Left renal pelvis (tissue), 4 donors: ENCODE measurements around the gene WDPCP. TPM values are rescaled to one million over a fixed set of nuclear protein-coding genes. Genes with fewer than 3 reads are reported as not detected.
"Not testable (repeated sequence)": the region's sequence is repeated elsewhere in the genome, so short reads cannot be mapped to it uniquely, and the experiment has no call there.

ENCODE experiments used
- DNase-seq, 4 donors: peaks; one replicate each; pipeline ENCODE4 v3.0.0-alpha.2; 2013; ENCODE audit warnings: low read depth in 4 of 4, low spot score in 3 of 4
- polyA plus RNA-seq, 4 donors: library from polyadenylated mRNA; unstranded; fragments of 120-200 nt; gene quantifications; one replicate each; pipeline ENCODE4 v1.2.1, GENCODE V29; 2013; ENCODE audit not compliant: insufficient read length in 4 of 4

The WDPCP gene
- polyA plus RNA-seq, 4 donors = 11.1 to 14.3 (median 13.6) TPM

DNA sequence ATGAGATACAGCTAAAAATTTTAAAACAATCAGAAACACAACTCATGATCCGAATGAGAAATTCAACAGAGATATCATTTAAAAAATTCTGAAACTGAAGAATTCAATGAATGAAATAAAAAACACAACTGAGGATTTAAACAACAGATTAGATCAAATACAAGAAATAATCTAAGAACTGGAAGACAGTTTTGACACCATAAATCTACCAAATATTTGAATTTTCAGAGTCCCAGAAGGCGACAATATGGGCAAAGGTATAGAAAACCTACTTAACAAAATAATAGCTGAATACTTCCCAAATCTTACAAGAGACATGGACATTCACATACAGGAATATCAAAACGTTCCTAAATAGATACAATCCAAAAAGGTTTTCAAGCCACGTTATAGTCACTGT is 315.7 kb downstream of the WDPCP start:
- no peak for DNase-seq

DNA sequence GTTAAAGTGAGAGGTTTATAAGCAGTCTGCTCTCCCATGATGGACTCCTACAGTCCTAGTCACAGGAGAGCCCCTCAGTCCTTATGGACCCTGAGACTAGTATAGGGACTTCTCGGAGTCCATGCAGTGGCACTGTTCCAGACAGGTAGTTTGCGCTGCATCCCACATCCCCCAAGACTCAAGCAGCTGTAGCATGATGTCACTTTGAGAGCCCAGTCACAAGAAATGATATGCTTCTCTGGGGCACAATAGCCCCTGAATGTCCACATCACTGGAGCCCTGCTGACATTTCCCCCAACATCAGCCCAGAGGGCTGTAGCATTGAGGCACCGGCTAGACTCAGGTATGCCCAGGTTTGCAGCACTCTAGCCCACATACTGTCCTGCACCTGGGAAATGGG is 317.6 kb downstream of the WDPCP start:
- no peak for DNase-seq

DNA sequence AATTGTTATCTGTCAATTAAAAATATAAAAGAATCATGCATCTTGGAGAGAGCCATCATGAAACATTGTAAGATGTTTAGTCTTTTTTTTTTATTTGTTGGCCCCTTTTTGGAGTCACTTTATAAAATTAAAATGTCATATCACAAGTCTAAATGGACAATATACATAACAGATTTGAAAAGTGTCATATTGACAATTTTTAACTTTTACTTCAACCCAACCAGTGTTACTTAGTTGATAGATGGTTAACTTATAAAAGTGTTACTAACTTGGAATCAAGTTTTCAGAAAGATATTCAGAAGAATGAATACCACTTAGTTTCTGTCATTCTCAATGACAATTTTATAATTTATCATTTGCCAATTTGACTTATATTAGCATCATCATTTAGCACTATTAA is 319.3 kb downstream of the WDPCP start:
- DNase-seq = no peak

DNA sequence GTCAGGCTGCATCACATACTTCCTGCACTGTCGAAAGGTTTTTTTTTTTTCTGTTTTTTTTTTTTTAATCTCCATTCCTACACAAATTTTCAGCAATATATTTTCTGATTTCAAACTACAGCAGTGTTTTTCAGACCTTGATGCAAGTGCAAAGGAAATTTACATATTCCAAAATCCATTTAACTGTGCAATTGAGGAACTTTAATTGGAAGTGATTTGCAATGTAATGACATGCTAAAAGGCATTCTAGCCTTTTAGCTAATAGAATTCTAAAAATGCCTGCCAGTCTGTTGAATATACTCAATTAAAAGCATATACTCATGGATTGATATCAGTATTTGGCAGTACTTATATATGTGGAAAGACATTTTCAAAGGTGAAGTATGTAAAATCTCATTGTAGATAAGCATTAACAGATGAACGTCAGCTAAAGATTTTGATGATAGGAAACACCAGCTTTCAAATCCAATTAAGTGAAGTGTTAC is 327.1 kb downstream of the WDPCP start:
- no peak for DNase-seq

DNA sequence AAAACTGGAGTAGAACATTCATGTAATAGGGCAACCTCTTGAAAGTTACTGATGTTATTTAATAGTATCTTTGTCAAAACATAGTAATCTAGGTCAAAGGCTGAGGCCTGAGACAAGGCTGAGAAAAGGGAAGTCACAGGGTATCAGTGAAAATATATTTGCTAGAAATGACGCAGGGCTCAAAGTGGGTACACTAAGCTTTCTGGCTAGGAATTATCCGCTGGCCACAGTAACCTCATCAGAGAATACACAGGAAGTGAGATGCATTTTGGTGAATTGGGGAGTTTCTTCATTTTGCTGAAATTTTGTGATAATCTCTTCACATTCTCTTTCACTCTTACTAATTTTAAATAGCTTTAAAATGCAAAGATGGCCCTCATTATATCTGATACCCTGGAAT is 330.8 kb downstream of the WDPCP start:
- no peak for DNase-seq

DNA sequence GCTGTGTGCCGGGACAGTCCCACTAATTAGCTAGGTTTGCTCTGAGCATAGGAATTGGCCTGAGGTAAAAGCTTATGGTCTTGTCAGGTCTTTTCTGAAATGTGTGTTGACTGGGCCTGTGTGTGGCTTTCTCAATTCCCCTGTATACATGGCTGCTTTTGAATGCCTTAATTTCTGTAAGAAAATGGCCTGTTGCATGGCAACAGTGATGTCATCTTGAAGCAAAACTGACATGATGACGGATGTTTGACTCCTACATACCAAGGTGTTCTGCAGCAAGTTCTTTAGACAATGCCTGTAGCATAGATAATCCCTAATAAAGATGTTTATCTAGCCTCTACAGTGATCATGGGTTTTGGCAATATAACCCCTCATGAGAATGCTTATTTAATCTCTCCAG is 339.1 kb downstream of the WDPCP start:
- DNase-seq = no peak

DNA sequence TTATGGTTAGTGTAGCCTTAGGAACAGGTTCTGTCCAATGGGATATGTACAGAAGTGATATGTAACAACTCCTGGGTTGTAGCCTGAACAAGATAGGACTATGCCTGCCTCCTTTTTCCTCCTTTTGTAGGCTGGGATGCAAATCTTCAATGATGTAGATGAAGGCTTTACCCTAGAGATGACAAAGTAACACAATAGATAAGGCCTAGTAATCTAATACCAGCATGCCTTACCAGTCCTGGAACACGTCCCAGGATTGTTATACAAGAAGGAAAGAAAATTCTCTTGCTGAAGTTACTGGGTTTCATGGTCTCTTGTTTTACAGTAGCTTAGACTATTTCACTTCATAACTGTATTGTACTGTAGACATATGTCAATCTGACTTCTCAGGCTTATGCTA is 345.5 kb downstream of the WDPCP start:
- DNase-seq = no peak

DNA sequence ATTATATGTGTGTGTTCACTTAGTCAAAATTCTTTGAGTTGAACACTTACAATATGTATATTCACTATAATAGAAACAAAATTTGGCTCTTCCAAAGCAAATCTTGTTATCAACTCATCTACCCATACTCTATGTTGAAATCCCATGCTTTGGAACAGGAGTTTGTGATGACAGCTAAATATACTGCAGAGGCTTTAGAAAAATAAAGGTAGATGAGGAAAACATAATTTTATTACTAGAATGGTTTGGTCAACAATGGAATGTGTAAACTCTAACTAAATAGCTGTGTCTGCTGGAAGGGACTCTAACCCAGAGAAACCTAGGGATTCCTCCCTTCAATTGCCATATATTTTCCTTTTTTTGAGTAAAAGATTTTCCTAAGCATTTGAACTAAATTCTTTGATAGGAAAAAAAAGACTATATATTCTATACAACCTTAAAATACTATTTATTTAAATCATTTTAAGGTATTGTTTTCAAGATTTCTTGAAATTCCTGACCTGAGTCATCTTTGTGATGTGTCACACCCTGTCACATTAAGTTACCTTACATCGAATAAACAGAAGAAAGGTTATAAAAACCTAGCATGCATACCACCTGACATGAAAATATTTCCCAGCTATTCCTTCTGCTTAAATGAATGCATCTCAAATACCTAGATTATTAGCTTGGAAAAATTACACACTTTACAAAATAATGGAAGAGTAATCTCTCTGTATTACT is 362.2 kb downstream of the WDPCP start:
- DNase-seq = no peak

DNA sequence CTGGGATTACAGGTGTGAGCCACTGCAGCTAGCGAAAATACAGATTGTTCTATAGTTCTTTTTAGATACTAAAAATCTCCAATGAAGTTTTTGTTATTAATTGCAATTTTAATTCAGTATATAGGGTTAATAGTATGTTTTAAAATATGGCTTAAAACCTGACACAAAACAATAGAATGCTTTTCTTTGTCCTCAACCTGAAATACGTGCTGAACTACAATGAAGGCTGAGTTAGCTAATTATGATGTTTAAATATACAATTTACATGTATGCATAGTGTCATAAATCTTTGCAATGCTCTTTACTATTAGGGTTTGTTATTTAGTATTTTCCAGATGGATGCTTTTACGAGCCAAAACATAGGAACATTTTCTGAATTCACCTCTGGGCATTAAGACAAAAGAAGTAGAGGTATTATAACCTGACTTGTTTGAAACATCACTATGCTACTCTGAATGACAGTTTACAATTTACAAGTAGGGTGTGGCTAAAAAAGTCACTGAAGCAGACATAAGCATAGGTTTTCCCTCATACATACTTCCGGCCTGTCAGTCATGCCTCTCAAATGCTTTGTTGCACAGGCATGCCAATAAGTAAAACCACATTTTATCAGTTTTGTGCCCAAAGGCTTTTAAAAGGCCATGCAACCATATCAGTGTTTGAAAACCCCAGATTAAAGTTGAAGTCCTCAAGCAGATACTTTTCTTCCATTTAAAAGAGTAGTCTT is 369.3 kb downstream of the WDPCP start:
- no peak for DNase-seq

DNA sequence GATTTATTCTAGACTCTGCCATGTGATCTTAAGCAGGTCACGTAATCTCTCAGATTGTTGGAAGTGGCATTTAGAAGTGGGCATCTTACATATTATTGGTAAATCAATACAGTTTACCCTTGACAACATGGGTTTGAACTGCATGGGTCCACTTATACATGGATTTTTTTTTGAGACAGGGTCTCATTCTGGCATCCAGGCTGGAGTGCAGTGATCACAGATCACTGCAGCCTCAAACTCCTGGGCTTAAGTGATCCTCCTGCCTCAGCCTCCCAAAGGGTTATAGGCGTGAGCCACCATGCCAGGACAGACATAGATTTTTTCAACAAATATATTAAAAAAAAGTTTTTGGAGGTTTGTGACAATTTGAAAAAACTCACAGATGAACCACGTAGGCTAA is 393.0 kb downstream of the WDPCP start:
- DNase-seq = no peak

DNA sequence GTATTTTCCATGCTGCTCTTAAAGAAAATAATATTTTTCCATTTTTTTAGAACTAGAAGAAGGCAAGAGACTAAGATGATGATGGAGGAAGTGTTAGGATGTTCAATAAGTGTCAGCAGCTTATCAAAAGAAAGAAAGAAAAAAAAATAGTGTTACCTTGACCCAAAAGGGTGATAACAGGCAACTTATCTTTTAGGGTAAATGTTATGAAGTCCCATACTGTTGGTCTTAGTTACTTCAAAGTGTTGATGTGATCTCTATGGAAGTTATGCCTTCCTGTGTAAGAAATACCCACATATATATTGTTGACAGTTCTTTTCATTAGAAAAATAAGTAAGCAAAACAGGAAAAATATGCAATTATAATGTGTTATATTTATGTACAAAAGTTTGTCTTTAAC is 394.1 kb downstream of the WDPCP start:
- DNase-seq = no peak

DNA sequence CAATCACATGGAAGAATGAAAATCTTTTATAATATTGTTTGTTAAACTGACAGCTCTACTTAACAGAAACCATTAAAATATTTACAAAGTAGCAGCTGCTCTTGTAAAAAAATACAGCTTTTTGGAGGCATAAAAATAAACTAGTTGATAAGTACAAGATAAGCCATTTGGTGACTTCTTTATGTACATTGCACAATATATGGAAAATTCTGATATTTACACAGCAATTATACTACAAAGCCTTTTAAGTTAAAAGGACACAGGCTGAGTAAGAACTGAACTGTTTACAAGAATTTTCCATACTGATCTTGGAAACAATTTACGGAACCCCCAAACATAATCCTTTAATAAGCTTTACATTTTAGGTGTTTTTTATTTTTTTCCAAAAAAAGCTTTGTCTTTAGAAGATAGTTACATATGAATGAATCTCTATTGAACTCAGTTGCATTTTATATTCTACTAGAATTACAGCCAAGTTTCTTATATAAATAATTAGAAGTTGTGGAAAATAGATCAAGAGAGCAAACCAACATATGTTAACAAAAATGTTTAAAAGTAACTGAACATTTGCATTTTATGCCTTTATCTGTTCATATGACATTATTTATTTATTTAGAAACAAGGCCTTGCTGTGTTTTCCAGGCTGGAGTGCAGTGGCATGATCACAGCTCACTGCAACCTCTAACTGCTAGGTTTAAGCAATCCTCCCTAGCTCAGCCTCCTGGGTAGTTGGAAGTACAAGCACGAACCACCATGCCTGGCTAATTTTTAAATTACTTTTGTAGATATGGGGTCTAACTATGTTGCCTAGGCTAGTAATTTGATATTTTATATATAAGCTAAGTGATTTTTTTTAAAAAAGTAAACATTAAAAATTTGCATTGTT is 395.1 kb downstream of the WDPCP start:
- no peak for DNase-seq

DNA sequence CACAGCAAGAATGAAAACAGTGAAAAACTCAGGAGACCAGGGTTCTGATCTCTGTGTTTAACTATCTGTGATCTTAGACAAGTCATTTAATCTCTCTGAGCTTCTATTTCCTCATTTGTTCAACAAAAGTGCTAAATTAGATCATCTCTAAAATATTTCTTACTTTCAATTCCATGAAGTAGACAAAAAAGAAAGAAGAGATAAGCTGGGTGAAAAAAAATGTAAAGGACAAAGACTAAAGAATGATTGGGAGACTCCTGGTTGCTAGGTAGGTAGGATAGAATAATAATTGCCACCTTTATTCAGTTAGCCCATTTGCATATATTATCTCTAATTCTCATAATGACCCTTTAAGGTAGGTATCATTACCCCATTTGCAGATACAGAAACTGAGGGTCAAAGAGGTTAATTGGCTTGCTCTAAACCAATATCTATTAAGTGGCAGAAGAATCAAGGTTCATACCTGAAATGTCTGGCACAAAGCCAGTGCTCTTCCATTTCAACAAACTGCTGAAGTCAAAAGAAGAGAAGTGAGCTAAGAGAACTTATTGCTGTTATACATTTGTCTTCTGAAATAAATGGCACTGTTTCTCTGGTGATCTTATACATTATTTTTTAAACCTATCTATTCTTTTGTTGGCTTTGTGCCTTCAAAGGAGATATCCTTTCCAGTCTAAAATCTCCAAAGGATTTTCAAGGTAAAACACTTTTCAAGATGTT is 395.9 kb downstream of the WDPCP start:
- DNase-seq = no peak

DNA sequence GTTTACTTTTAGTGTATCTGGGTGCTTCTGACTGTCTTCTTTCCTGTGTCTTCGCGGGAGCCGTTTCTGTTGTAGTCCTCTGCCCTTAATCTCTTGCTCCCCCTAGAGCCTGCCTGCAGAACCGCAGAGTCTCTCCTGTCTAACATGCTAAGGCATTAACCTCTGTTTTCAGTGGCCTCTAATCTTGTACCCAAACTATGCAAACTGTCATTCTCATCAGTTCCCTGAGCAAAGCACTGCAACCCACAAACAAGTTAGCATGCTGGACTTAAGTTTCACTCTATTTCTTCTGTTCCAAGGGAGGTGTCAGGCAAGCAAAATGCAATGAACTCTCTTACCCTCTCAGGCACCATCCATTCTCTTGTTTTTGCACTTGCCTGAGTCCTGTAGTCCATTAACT is 399.3 kb downstream of the WDPCP start:
- no peak for DNase-seq

DNA sequence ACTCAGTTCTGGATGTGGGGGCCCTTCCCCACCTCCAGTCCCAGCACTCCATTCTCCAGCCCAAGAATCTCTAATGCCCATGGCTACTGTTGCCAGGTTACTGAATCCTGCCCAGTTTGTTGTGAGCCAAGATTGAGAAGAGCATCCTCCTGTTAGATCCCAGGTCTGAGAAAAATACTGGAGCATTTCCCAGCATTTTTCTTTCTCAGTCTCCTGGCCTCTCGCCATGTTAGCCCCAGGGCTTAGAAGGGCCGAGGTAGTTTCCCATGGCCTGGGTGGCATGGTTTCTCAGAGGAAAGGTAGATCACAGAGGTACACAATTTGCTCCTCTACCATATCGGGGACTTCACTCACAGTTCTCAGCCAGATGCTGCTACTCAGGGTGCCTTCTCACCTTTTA is 401.9 kb downstream of the WDPCP start:
- no peak for DNase-seq

DNA sequence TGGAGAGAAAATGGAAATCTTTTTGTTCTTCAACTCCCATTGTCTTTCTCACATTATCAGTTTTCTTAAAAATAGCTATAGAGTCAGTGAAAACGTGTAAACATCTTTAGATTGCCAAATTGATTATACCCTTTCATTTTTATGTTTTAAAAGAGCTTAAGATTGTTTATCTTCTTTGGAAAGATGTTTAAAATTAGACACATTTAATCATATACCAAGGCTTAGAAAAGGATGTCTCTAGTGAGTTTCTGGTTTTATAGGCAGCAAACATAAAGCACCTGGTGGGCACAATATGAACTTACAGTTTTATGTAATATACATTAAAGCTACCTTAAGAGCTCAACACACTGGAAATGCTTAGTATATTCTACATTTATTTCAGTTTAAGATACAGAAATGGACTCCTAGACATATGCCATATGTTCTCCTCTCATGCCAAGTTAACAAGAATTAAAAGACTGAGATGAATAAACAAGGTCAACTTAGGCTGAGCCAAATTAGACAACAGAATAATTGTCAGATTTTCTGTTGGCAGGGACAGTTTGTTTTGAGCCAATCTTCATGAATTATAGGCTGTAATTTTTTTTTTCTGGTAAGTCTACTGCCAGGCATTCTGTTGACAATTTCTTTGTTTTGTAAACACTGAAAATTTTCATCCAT is 425.0 kb downstream of the WDPCP start:
- no peak for DNase-seq

DNA sequence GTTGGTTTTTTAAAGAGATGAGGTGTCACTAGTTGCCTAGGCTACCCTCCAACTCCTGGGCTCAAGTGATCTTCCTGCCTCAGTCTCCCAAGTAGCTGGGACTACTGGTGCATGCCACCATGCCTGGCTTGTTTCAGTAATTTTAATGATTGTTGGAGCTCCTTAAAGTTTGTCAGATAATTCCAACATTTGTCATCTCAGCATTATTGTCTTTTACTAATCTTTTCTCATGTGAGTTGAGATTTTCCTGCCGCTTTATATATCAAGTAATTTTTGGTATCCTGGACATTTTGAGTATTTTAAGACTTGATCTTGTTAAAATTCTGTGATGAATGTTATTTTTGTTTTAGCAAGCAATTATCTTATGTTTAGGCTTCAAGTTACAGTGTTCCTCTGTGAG is 429.0 kb downstream of the WDPCP start:
- DNase-seq = no peak

DNA sequence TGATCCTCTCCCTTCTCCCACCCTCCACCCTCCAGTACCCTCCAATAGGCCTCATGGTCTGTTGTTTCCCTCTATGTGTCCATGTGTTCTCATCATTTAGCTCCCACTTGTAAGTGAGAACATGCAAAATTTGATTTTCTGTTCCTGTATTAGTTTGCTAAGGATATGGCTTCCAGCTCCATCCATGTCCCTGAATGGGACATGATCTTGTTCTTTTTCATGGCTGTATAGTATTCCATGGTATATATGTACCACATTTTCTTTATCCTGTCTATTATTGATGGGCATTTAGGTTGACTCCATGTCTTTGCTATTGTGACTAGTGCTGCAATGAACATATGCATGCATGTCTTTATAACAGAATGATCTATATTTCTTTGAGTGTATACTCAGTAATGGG is 451.6 kb downstream of the WDPCP start:
- not testable (repeated sequence) for DNase-seq

DNA sequence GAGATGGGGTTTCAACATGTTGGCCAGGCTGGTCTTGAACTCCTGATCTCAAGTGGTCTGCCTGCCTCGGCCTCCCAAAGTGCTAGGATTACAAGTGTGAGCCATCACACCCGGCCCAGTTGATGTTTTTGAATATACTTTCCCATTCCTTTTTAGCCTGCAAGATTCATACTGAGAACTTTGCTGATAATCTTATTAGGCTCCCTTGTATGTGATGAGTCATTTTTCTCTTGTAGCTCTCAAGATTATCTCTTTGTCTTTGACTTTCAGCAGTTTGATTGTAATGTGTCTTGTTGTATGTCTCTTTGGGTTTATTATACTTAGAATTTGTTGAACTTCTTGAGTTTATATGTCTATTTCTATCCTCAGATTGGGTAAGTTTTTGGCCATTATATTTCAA is 456.3 kb downstream of the WDPCP start:
- no peak for DNase-seq

DNA sequence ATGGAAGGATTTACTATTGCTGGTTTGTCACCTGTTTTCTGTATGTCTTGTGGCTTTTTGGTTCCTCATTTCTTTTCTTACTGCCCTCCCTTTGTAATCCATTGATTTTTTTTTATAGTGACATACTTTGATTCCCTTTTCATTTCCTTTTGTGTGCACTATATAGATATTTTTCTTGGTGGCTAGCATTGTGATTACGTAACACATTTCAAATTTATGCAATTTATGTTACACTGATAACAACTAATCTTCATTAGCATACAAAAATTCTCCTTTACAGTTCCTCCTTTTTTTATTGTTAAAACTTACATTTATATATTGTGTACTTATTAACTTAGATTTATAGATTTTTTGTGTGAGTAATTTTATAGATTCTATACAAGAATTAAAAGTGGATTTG is 457.1 kb downstream of the WDPCP start:
- DNase-seq = no peak
